ENCODE measurements around the gene GOLGA5. TPM values are rescaled to one million over a fixed set of nuclear protein-coding genes. Genes with fewer than 3 reads are reported as not detected.
"Not testable (repeated sequence)": the region's sequence is repeated elsewhere in the genome, so short reads cannot be mapped to it uniquely, and the experiment has no call there.

Gene GOLGA5
- total RNA-seq, 2 donors from 2014 or later, result 19.7 to 24.2 TPM

GRCh38 chr14:92848887-92849286 lies 54.8 kb downstream of the GOLGA5 start:
- H3K27me3 Mint-ChIP-seq (ENCODE audit: low read depth), result peaks cover 4% of the 10 kb centered on the region
- DNase-seq (no peak), ATAC-seq (replicated peaks in 1 of 2) (no peak)
- no peak overlapping the region for H3K27ac Mint-ChIP-seq
- H3K9me3 Mint-ChIP-seq, result peaks cover 7% of the 10 kb centered on the region in 2 donors
- peaks cover 7% of the 10 kb centered on the region in 2 donors for H3K36me3 Mint-ChIP-seq (ENCODE audit: insufficient read depth in 2 of 2)
- peaks cover 37% of the 10 kb centered on the region for H3K4me1 Mint-ChIP-seq (ENCODE audit: low read depth)
- no peak overlapping the region for H3K4me3 Mint-ChIP-seq

- DNase-seq, result no peak
- peaks cover 23% of the 10 kb centered on the region for H3K4me1 Mint-ChIP-seq (ENCODE audit: low read depth)
- no peak overlapping the region for H3K4me3 Mint-ChIP-seq
- no peak overlapping the region for H3K27ac Mint-ChIP-seq
- peaks cover 12% of the 10 kb centered on the region for H3K27me3 Mint-ChIP-seq (ENCODE audit: low read depth)
- peaks cover 7 to 9% of the 10 kb centered on the region in 2 donors for H3K36me3 Mint-ChIP-seq (ENCODE audit: insufficient read depth in 2 of 2)
- peaks cover 10 to 12% of the 10 kb centered on the region in 2 donors for H3K9me3 Mint-ChIP-seq
- no peak for ATAC-seq (replicated peaks in 1 of 2)
These were observed 56.4 kb downstream of the GOLGA5 start for GRCh38 chr14:92850492-92850891.

- Mint-ChIP-seq H3K9me3 (peaks cover 6 to 13% of the 10 kb centered on the region in 2 donors), H3K27me3 (ENCODE audit: low read depth) (peaks cover 12% of the 10 kb centered on the region)
- H3K27ac Mint-ChIP-seq; H3K36me3 Mint-ChIP-seq (ENCODE audit: insufficient read depth in 2 of 2); DNase-seq; H3K4me3 Mint-ChIP-seq; ATAC-seq (replicated peaks in 1 of 2); H3K4me1 Mint-ChIP-seq (ENCODE audit: low read depth): not testable (repeated sequence)
These were observed 59.0 kb downstream of the GOLGA5 start for GRCh38 chr14:92853136-92853535.

- Mint-ChIP-seq H3K27me3 (ENCODE audit: low read depth) (no peaks in the 10 kb centered on the region), H3K4me3 (no peak overlapping the region), H3K27ac (no peak overlapping the region), H3K9me3 (peaks cover 1 to 6% of the 10 kb centered on the region in 2 donors), H3K36me3 (ENCODE audit: insufficient read depth in 2 of 2) (peaks cover 0 to 3% of the 10 kb centered on the region in 2 donors), H3K4me1 (ENCODE audit: low read depth) (no peaks in the 10 kb centered on the region)
- ATAC-seq (replicated peaks in 1 of 2) (no peak), DNase-seq (no peak)
These were observed 66.1 kb downstream of the GOLGA5 start for GRCh38 chr14:92860049-92860840.

- peaks cover 0 to 1% of the 10 kb centered on the region in 2 donors for H3K9me3 Mint-ChIP-seq
- DNase-seq (no peak), ATAC-seq (replicated peaks in 1 of 2) (no peak)
- no peaks in the 10 kb centered on the region for H3K4me1 Mint-ChIP-seq (ENCODE audit: low read depth)
- no peak overlapping the region for H3K4me3 Mint-ChIP-seq
- H3K27me3 Mint-ChIP-seq (ENCODE audit: low read depth), result no peaks in the 10 kb centered on the region
- H3K36me3 Mint-ChIP-seq (ENCODE audit: insufficient read depth in 2 of 2), result no peaks in the 10 kb centered on the region
- H3K27ac Mint-ChIP-seq, result no peak overlapping the region
These were observed 68.0 kb downstream of the GOLGA5 start for GRCh38 chr14:92861856-92862745.

- H3K4me1 Mint-ChIP-seq (ENCODE audit: low read depth), result no peaks in the 10 kb centered on the region
- H3K36me3 Mint-ChIP-seq (ENCODE audit: insufficient read depth in 2 of 2), result no peaks in the 10 kb centered on the region
- H3K27me3 Mint-ChIP-seq (ENCODE audit: low read depth), result no peaks in the 10 kb centered on the region
- H3K9me3 Mint-ChIP-seq, result no peaks in the 10 kb centered on the region
- no peak overlapping the region for H3K27ac Mint-ChIP-seq
- no peak for ATAC-seq (replicated peaks in 1 of 2)
- DNase-seq, result no peak
- H3K4me3 Mint-ChIP-seq, result no peak overlapping the region
These were observed 69.4 kb downstream of the GOLGA5 start for GRCh38 chr14:92863286-92864080.

GRCh38 chr14:92865674-92866073 lies 71.6 kb downstream of the GOLGA5 start:
- Mint-ChIP-seq H3K4me1 (ENCODE audit: low read depth) (no peaks in the 10 kb centered on the region), H3K9me3 (no peaks in the 10 kb centered on the region), H3K27me3 (ENCODE audit: low read depth) (no peaks in the 10 kb centered on the region), H3K27ac (no peak overlapping the region), H3K36me3 (ENCODE audit: insufficient read depth in 2 of 2) (no peaks in the 10 kb centered on the region), H3K4me3 (no peak overlapping the region)
- ATAC-seq (replicated peaks in 1 of 2) (no peak), DNase-seq (no peak)

GRCh38 chr14:92866181-92866752 lies 72.2 kb downstream of the GOLGA5 start:
- no peaks in the 10 kb centered on the region for H3K27me3 Mint-ChIP-seq (ENCODE audit: low read depth)
- no peak for DNase-seq
- no peaks in the 10 kb centered on the region for H3K36me3 Mint-ChIP-seq (ENCODE audit: insufficient read depth in 2 of 2)
- H3K4me1 Mint-ChIP-seq (ENCODE audit: low read depth), result no peaks in the 10 kb centered on the region
- H3K4me3 Mint-ChIP-seq, result no peak overlapping the region
- H3K27ac Mint-ChIP-seq, result no peak overlapping the region
- H3K9me3 Mint-ChIP-seq, result no peaks in the 10 kb centered on the region
- no peak for ATAC-seq (replicated peaks in 1 of 2)

GRCh38 chr14:92866901-92867865 lies 73.1 kb downstream of the GOLGA5 start:
- no peak for DNase-seq
- H3K4me3 Mint-ChIP-seq, result no peak overlapping the region
- H3K27me3 Mint-ChIP-seq (ENCODE audit: low read depth), result no peaks in the 10 kb centered on the region
- no peaks in the 10 kb centered on the region for H3K9me3 Mint-ChIP-seq
- H3K4me1 Mint-ChIP-seq (ENCODE audit: low read depth), result no peaks in the 10 kb centered on the region
- ATAC-seq (replicated peaks in 1 of 2), result no peak
- H3K27ac Mint-ChIP-seq, result no peak overlapping the region
- no peaks in the 10 kb centered on the region for H3K36me3 Mint-ChIP-seq (ENCODE audit: insufficient read depth in 2 of 2)

- H3K9me3 Mint-ChIP-seq, result no peaks in the 10 kb centered on the region
- DNase-seq, result no peak
- H3K27ac Mint-ChIP-seq, result no peak overlapping the region
- ATAC-seq (replicated peaks in 1 of 2), result no peak
- H3K27me3 Mint-ChIP-seq (ENCODE audit: low read depth), result peaks cover 36% of the 10 kb centered on the region
- H3K4me1 Mint-ChIP-seq (ENCODE audit: low read depth), result no peaks in the 10 kb centered on the region
- H3K4me3 Mint-ChIP-seq, result no peak overlapping the region
- H3K36me3 Mint-ChIP-seq (ENCODE audit: insufficient read depth in 2 of 2), result no peaks in the 10 kb centered on the region
These were observed 81.0 kb downstream of the GOLGA5 start for GRCh38 chr14:92874962-92875661.

- Mint-ChIP-seq H3K4me1 (ENCODE audit: low read depth) (no peaks in the 10 kb centered on the region), H3K36me3 (ENCODE audit: insufficient read depth in 2 of 2) (no peaks in the 10 kb centered on the region), H3K4me3 (no peak overlapping the region), H3K27ac (no peak overlapping the region), H3K9me3 (no peaks in the 10 kb centered on the region), H3K27me3 (ENCODE audit: low read depth) (peaks cover 54% of the 10 kb centered on the region)
- no peak for DNase-seq
- ATAC-seq (replicated peaks in 1 of 2), result no peak
These were observed 83.8 kb downstream of the GOLGA5 start for GRCh38 chr14:92877757-92878431.

All from activated T-cell treated with anti-CD3 and anti-CD28 coated beads, Interleukin-2, amount 50 U/mL, for 72 hours (primary cell).